Pancreas (tissue), 10 donors: ENCODE data around the gene GPX3. TPM values are rescaled to one million over a fixed set of nuclear protein-coding genes. Genes with fewer than 3 reads are reported as not detected.
A peak's percentile ranks its signal among the peaks of the same experiment; 100 is the strongest.

Experiments
- ATAC-seq, 4 donors: fragments of 200-7000 bp; cut with Tn5 transposase; one replicate each; pipeline versions ENCODE4 v1.8.0 to v1.9.1; 2020; ENCODE audit warnings: mild to moderate bottlenecking in 4 of 4, moderate library complexity in 4 of 4
- DNase-seq, 6 donors: peaks; one replicate each; pipeline ENCODE4 v3.0.0-alpha.2; 2020
- FAIRE-seq: peaks from 2 replicates; lab custom pipeline; 2012; peaks lifted over from hg19 to GRCh38; lab: Jason Lieb, UNC
- H3K27ac ChIP-seq, 4 donors: fragments of 200-600 bp; sonication (generic); 1 replicate in 3 of 4; 2 replicates in 1 of 4; pipeline versions ENCODE4 v1.5.0 to v1.8.0; 2020
- H3K27me3 ChIP-seq, 4 donors: fragments of 200-600 bp; one replicate each; pipeline ENCODE4 v1.8.0; 2021
- H3K36me3 ChIP-seq, 3 donors: fragments of 200-600 bp; sonication (generic) in 1 of 3; one replicate each; pipeline versions ENCODE4 v1.5.0 to v1.8.0; 2020 to 2021
- H3K4me1 ChIP-seq, 3 donors: fragments of 200-600 bp; one replicate each; pipeline ENCODE4 v1.8.0; 2021
- H3K4me3 ChIP-seq, 4 donors: fragments of 200-600 bp; sonication (generic) in 2 of 4; one replicate each; pipeline versions ENCODE4 v1.5.0 to v1.8.0; 2020 to 2021
- H3K9me3 ChIP-seq, 4 donors: fragments of 200-600 bp; one replicate each; pipeline ENCODE4 v1.8.0; 2021
- CTCF ChIP-seq, 4 donors: fragments of 200-600 bp; sonication (generic) in 3 of 4; IDR thresholded peaks; one replicate each; pipeline versions ENCODE4 v1.5.0 to v1.8.0; 2021; ENCODE audit warnings: antibody characterized with exemption in 4 of 4
- whole genome bisulfite sequencing, 2 donors: extraction: QIAGEN DNeasy Blood & Tissue Kit; methylation state at CpG; one replicate each; pipeline ENCODE4 v1.1.7; 2013; 5-methylcytosine and 5-hydroxymethylcytosine counted together
- intact Hi-C, 3 donors: fragments of 100-400 bp; cut with DNase I; formaldehyde crosslinking; loops; one replicate each; pipeline versions ENCODE4 v1.11.1 to v1.14.2; 2022
- polyA plus RNA-seq, 2 donors: library from polyadenylated mRNA; stranded (reverse); fragments of 200-250 nt; gene quantifications; one replicate each; pipeline ENCODE4 v1.2.3, GENCODE V29; 2013
- total RNA-seq, 6 donors: library from RNA; stranded (reverse); fragmentation: NEBNext Ultra II Directional in 4 of 6; extraction: Animal tissue kit (Norgen Biotek cat#: 25700) in 4 of 6; gene quantifications; one replicate each; pipeline versions ENCODE4 v1.2.1 to v1.2.4, GENCODE V29; 2021 to 2023
- donor health status: healthy with polysubstance abuse.
- donor health status: DM: no; HTN: no; CAD: no; lungs with moderate emphysema.
- donor health status: DM: no; HTN: no; CAD: no.
- donor health status: control.
- donor health status: control.
- donor health status: Bipolar disorder and iron deficiency.
- donor health status: DM: yes; HTN: yes; CAD: no.
- donor health status: DM: no; HTN: no; CAD: no.
- donor health status: DM: no; HTN: no; CAD: no.
- donor health status: DM: yes; HTN: yes; CAD: no.

Gene GPX3
- total and polyA plus RNA-seq, 8 donors: 26.3 to 298 (median 61.6) TPM

- peaks cover 0 to 52% (median 7%) of the 10 kb centered on the region in 3 donors for H3K36me3 ChIP-seq
- no peaks in the 10 kb centered on the region for H3K9me3 ChIP-seq
- H3K4me1 ChIP-seq: peaks cover 9 to 36% (median 15%) of the 10 kb centered on the region in 3 donors
- TF ChIP-seq CTCF (IDR thresholded peaks at IDR 0.05): no peak
- peak overlapping the region in 2 of 4 donors; percentile 19 to 34 for H3K27ac ChIP-seq
- FAIRE-seq: no peak
- H3K4me3 ChIP-seq: no peak overlapping the region
- 84 to 88% methylated on average over 6 of the region's 6 CpGs for WGBS, 2 donors
- intact Hi-C loops: loop anchor here in 1 of 3 donors (10.0 kb wide), 1 partner anchor 54 kb away; no protein-coding TSS in a partner anchor
- H3K27me3 ChIP-seq: no peaks in the 10 kb centered on the region
- no peak for DNase-seq
- ATAC-seq: no peak
Observed at GRCh38 chr5:151060742-151061141, 40.4 kb downstream of the GPX3 start.

- no peak overlapping the region for H3K4me3 ChIP-seq
- ATAC-seq (no peak), DNase-seq (no peak), FAIRE-seq (no peak)
- 91 to 94% methylated on average over 5 of the region's 5 CpGs for WGBS, 2 donors
- peak overlapping the region in 1 of 4 donors; percentile 69 for H3K27ac ChIP-seq
- intact Hi-C loops: loop anchor here in 1 of 3 donors (10.0 kb wide), 1 partner anchor 52 kb away; no protein-coding TSS in a partner anchor
- peaks cover 0 to 38% (median 7%) of the 10 kb centered on the region in 3 donors for H3K36me3 ChIP-seq
- peaks cover 9 to 36% (median 15%) of the 10 kb centered on the region in 3 donors for H3K4me1 ChIP-seq
- no peaks in the 10 kb centered on the region for H3K27me3 ChIP-seq
- no peak for TF ChIP-seq CTCF (IDR thresholded peaks at IDR 0.05)
- no peaks in the 10 kb centered on the region for H3K9me3 ChIP-seq
Observed at GRCh38 chr5:151062405-151063141, 42.2 kb downstream of the GPX3 start.

DNA sequence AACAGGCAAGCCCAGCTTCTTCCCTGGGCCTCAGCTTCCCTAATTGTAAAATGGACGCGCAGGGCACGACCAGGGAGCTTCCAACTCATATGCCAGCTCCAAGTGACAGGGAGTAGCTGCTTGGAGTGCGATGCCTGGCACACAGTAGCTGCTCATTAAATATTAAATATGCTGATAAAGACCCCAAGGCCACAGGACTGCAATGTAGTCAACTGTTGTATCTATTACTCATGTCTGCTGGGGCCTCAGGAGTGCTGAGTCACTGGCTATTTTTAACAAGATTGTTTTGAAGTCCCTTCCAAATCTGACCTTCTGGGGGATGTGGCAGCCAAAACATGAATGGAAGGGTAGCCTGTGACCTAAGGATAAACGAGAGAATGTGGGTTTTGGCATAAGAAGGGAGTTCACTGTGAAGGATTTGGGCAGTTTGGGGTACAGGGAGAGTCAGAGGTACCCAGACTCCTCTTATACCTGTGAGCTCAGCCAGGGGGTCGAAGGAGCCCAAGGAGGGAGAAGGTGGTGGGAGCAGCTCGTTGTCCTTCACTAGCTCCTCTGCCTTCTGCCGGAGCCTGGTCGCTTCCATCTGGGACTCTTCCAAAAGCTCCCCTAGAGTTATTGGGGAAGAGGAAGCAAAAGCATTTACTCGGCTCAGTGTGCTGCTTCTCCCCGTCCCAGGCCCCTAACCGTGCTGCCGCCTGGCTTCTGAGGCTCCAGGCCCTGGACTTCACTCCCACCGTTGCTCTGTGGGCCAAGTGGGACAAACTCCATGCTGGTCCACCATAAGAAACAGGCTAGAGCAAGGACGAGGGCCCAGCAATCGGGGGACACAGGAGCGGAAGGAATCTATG lies 43.0 kb downstream of the GPX3 start:
- H3K27ac ChIP-seq: peak overlapping the region in 3 of 4 donors; percentile 7 to 69 (median 60)
- FAIRE-seq: no peak
- peak; percentile 68 to 73 (median 70) for ATAC-seq
- intact Hi-C loops: loop anchor here in 1 of 3 donors (10.0 kb wide), 1 partner anchor 51 kb away; no protein-coding TSS in a partner anchor
- peak in 2 of 6 donors; percentile 37 to 50 for DNase-seq
- H3K4me1 ChIP-seq: peaks cover 9 to 39% (median 15%) of the 10 kb centered on the region in 3 donors
- 69% methylated on average over 17 of the region's 17 CpGs for WGBS, 2 donors
- H3K9me3 ChIP-seq: no peaks in the 10 kb centered on the region
- no peaks in the 10 kb centered on the region for H3K27me3 ChIP-seq
- no peak overlapping the region for H3K4me3 ChIP-seq
- TF ChIP-seq CTCF (IDR thresholded peaks at IDR 0.05): no peak
- H3K36me3 ChIP-seq: peaks cover 0 to 30% (median 7%) of the 10 kb centered on the region in 3 donors

GRCh38 chr5:151064916-151065499 lies 44.6 kb downstream of the GPX3 start:
- peaks cover 0 to 20% (median 7%) of the 10 kb centered on the region in 3 donors for H3K36me3 ChIP-seq
- no peak overlapping the region for H3K27ac ChIP-seq
- FAIRE-seq: no peak
- H3K4me3 ChIP-seq: no peak overlapping the region
- H3K27me3 ChIP-seq: no peaks in the 10 kb centered on the region
- TF ChIP-seq CTCF (IDR thresholded peaks at IDR 0.05): no peak
- peaks cover 9 to 53% (median 15%) of the 10 kb centered on the region in 3 donors for H3K4me1 ChIP-seq
- WGBS, 2 donors: 96 to 98% methylated on average over 12 of the region's 12 CpGs
- no peaks in the 10 kb centered on the region for H3K9me3 ChIP-seq
- no peak for DNase-seq
- intact Hi-C loops: loop anchor here in 1 of 3 donors (10.0 kb wide), 1 partner anchor 50 kb away; no protein-coding TSS in a partner anchor
- no peak for ATAC-seq
